Right atrium auricular region (tissue), 2 donors: Measurements from ENCODE around the gene ZNF346. TPM values are rescaled to one million over a fixed set of nuclear protein-coding genes. Genes with fewer than 3 reads are reported as not detected.
A peak's percentile ranks its signal among the peaks of the same experiment; 100 is the strongest.

ENCODE experiments used
- DNase-seq: peaks from one replicate; pipeline ENCODE4 v3.0.0-alpha.2; 2019; ENCODE audit warnings: low spot score
- H3K27ac ChIP-seq, 2 donors: fragments of 200-600 bp; sonication (generic); 1 replicate in 1 of 2; 2 replicates in 1 of 2; pipeline ENCODE4 v1.5.1; 2016 to 2019
- H3K27me3 ChIP-seq, 2 donors: fragments of 200-600 bp; sonication (generic); one replicate each; pipeline versions ENCODE4 v1.5.1 to v1.6.0; 2017 to 2019
- H3K36me3 ChIP-seq: fragments of 200-600 bp; sonication (generic); one replicate; pipeline ENCODE4 v1.5.1; 2016
- H3K4me1 ChIP-seq, 2 donors: fragments of 200-600 bp; sonication (generic); one replicate each; pipeline versions ENCODE4 v1.5.1 to v1.6.0; 2017 to 2019
- H3K4me3 ChIP-seq, 2 donors: fragments of 200-600 bp; sonication (generic); 1 replicate in 1 of 2; 2 replicates in 1 of 2; pipeline ENCODE4 v1.5.1; 2017 to 2019; ENCODE audit warnings: mild to moderate bottlenecking in 1 of 2, moderate library complexity in 1 of 2
- H3K9me3 ChIP-seq, 2 donors: fragments of 200-600 bp; sonication (generic); one replicate each; pipeline ENCODE4 v1.5.1; 2019
- CTCF ChIP-seq, 2 donors: fragments of 200-600 bp; sonication (generic); IDR thresholded peaks; one replicate each; pipeline ENCODE4 v1.5.1; 2019; ENCODE audit warnings: antibody characterized with exemption in 2 of 2
- total RNA-seq, 2 donors: library from RNA; depleted of rRNA; stranded (reverse); fragments of >200 nt; gene quantifications; one replicate each; pipeline ENCODE4 v1.1.0, GENCODE V29; 2016

ZNF346 gene
- total RNA-seq, 2 donors from 2014 or later = 8.5 TPM

GRCh38 chr5:177094224-177095087 lies 72.0 kb downstream of the ZNF346 start:
- Histone ChIP-seq H3K27me3 (no peaks in the 10 kb centered on the region), H3K36me3 (no peaks in the 10 kb centered on the region), H3K4me3 (no peak overlapping the region), H3K27ac (no peak overlapping the region), H3K9me3 (no peaks in the 10 kb centered on the region), H3K4me1 (peaks cover 0 to 33% of the 10 kb centered on the region in 2 donors)
- no peak for TF ChIP-seq CTCF (IDR thresholded peaks at IDR 0.05)
- DNase-seq = peak; percentile 78

GRCh38 chr5:177095088-177095669 lies 72.7 kb downstream of the ZNF346 start:
- Histone ChIP-seq H3K9me3 (no peaks in the 10 kb centered on the region), H3K4me1 (peaks cover 0 to 30% of the 10 kb centered on the region in 2 donors), H3K4me3 (no peak overlapping the region), H3K27me3 (no peaks in the 10 kb centered on the region), H3K36me3 (no peaks in the 10 kb centered on the region), H3K27ac (no peak overlapping the region)
- no peak for DNase-seq
- no peak for TF ChIP-seq CTCF (IDR thresholded peaks at IDR 0.05)

GRCh38 chr5:177096162-177097015 lies 73.9 kb downstream of the ZNF346 start:
- Histone ChIP-seq H3K36me3 (no peaks in the 10 kb centered on the region), H3K27me3 (no peaks in the 10 kb centered on the region), H3K27ac (no peak overlapping the region), H3K9me3 (no peaks in the 10 kb centered on the region), H3K4me1 (peaks cover 0 to 30% of the 10 kb centered on the region in 2 donors), H3K4me3 (no peak overlapping the region)
- DNase-seq = no peak
- TF ChIP-seq CTCF (IDR thresholded peaks at IDR 0.05) = no peak

GRCh38 chr5:177097016-177097985 lies 74.8 kb downstream of the ZNF346 start:
- peaks cover 0 to 30% of the 10 kb centered on the region in 2 donors for H3K4me1 ChIP-seq
- no peaks in the 10 kb centered on the region for H3K27me3 ChIP-seq
- no peak overlapping the region for H3K4me3 ChIP-seq
- H3K36me3 ChIP-seq = no peaks in the 10 kb centered on the region
- no peak overlapping the region for H3K27ac ChIP-seq
- H3K9me3 ChIP-seq = no peaks in the 10 kb centered on the region
- TF ChIP-seq CTCF (IDR thresholded peaks at IDR 0.05) = no peak
- DNase-seq = no peak

GRCh38 chr5:177098120-177098469 lies 75.6 kb downstream of the ZNF346 start:
- H3K36me3 ChIP-seq = no peaks in the 10 kb centered on the region
- no peaks in the 10 kb centered on the region for H3K27me3 ChIP-seq
- no peak for DNase-seq
- peaks cover 0 to 30% of the 10 kb centered on the region in 2 donors for H3K4me1 ChIP-seq
- no peaks in the 10 kb centered on the region for H3K9me3 ChIP-seq
- H3K27ac ChIP-seq = no peak overlapping the region
- no peak overlapping the region for H3K4me3 ChIP-seq
- TF ChIP-seq CTCF (IDR thresholded peaks at IDR 0.05) = no peak
